ENCODE measurements around the gene HMBS.
"Not testable (repeated sequence)": the region's sequence is repeated elsewhere in the genome, so short reads cannot be mapped to it uniquely, and the experiment has no call there.

Gene HMBS

DNA sequence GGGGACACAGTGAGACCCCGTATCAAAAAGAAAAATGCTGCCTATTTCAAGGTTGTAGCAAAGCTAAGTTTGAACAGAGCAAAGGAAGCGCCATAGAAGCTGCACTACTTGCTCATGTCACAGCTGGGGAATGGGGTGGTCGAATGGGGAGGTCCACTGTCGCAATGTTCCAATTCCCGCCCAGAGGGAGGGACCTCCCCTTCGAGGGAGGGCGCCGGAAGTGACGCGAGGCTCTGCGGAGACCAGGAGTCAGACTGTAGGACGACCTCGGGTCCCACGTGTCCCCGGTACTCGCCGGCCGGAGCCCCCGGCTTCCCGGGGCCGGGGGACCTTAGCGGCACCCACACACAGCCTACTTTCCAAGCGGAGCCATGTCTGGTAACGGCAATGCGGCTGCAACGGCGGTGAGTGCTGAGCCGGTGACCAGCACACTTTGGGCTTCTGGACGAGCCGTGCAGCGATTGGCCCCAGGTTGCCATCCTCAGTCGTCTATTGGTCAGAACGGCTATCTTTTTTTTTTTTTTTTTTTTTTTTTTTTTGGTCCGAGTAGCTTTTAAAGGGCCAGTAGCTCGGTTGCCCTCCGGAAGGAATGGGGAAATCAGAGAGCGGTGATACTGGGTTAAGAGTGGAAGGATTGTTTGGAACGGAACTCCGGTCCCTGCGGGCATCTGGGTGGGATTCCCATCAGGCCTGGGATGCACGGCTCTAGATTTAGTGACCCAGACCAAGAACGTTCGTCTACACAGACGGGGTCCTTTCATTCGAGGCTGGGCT is at the start of gene HMBS:
HMBS (plus strand) TSS at position 219 of the 774 bp plus-strand sequence; CDS start at position 372, 153 bp downstream.
- H3K9ac ChIP-seq (ENCODE audit: low read depth, low read length) = peak within 1 kb of the TSS; percentile 99
- no peaks in the 10 kb centered on the region for H3K9me3 ChIP-seq (ENCODE audit: control insufficient read depth, insufficient read depth, low read length)
- H3K36me3 ChIP-seq (ENCODE audit: insufficient read depth, low read length) = no peaks in the 10 kb centered on the region; the same call in 1 of the 2 replicates
- no peaks in the 10 kb centered on the region for H3K4me1 ChIP-seq (ENCODE audit: insufficient read depth, low read length)

DNA sequence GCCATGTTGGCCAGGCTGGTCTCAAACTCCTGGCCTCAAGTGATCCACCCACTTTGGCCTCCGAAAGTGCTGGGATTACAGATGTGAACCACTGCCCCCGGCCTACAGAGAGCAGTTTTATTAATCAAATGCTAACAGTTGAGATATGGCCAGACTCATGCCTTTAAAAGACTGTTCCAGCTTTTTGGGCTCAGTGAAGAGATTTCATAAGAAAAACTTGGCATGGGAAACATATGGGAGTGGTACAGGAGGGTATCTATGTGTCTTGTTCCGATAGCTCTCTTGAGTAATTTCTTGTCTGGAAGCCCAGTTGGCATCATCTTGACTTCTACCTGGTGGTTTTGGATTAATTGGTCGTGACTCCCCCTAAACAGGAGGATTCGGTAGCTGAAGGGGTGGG is 45.8 kb upstream of the HMBS start:
- H3K9ac ChIP-seq (ENCODE audit: low read depth, low read length) = no peak overlapping the region
- H3K36me3 ChIP-seq (ENCODE audit: insufficient read depth, low read length) = no peaks in the 10 kb centered on the region
- H3K9me3 ChIP-seq (ENCODE audit: control insufficient read depth, insufficient read depth, low read length) = no peaks in the 10 kb centered on the region
- peaks cover 10% of the 10 kb centered on the region for H3K4me1 ChIP-seq (ENCODE audit: insufficient read depth, low read length)

DNA sequence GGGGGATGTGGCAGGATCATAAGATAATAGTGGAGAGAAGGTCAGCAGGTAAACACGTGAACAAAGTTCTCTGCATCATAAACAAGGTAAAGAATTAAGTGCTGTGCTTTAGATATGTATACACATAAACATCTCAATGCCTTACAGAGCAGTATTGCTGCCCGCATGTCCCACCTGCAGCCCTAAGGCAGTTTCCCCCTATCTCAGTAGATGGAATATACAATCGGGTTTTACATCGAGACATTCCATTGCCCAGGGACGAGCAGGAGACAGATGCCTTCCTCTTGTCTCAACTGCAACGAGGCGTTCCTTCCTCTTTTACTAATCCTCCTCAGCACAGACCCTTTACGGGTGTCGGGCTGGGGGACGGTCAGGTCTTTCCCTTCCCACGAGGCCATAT is 45.2 kb upstream of the HMBS start:
- peaks cover 10% of the 10 kb centered on the region for H3K4me1 ChIP-seq (ENCODE audit: insufficient read depth, low read length)
- not testable (repeated sequence) for H3K36me3 ChIP-seq (ENCODE audit: insufficient read depth, low read length); H3K9ac ChIP-seq (ENCODE audit: low read depth, low read length); H3K9me3 ChIP-seq (ENCODE audit: control insufficient read depth, insufficient read depth, low read length)

DNA sequence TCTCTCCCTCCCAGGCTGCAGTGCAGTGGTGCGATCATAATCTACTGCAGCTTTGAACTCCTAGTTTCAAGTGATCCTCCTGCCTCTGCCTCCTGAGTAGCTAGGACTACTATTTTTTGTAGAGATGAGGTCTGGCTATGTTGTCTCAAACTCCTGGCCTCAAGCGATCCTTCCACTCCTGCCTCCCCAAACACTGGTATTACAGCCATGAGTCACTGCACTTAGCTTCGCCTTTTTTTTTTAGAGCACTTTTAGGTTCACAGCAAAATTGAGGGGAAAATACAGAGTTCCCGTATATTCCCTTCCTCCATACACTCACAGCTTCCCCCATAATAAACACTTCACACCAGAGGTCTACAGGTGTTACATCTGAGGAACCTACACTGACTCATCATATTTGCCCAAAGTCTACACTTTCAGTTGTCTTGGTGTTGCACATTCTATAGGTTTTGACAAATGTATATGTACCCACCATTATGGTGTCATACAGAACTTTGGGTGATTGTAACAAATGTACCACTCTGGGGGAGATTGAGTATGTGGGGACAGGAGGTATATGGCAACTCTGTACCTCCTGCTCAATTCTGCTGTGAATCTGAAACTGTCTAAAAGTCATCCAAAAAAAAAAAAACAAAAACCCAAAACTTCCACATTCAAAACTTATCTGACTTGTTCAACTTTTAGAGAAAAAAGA is 42.7 kb upstream of the HMBS start:
- peaks cover 10% of the 10 kb centered on the region for H3K4me1 ChIP-seq (ENCODE audit: insufficient read depth, low read length)
- peaks cover 6% of the 10 kb centered on the region; the same call in 1 of the 2 replicates for H3K36me3 ChIP-seq (ENCODE audit: insufficient read depth, low read length)
- H3K9ac ChIP-seq (ENCODE audit: low read depth, low read length) = no peak overlapping the region
- H3K9me3 ChIP-seq (ENCODE audit: control insufficient read depth, insufficient read depth, low read length) = no peaks in the 10 kb centered on the region

DNA sequence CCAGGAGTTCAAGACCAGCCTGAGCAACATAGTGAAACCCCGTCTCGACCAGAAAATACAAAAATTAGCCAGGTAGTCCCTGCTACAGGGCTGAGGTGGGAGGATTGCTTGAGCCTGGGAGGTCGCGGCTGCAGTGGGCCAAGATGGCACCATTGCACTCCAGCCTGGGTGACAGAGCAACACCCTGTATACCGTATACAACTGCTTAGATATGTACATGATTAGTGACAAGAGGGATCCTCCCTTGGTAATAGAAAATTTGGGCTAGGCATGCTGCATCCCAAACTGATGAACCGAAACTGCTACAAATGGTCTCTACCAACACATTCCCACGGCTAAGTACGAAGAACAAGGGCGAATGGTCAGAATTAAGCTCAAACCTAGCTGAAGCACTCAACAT is 41.8 kb upstream of the HMBS start:
- no peaks in the 10 kb centered on the region for H3K9me3 ChIP-seq (ENCODE audit: control insufficient read depth, insufficient read depth, low read length)
- peaks cover 10% of the 10 kb centered on the region for H3K4me1 ChIP-seq (ENCODE audit: insufficient read depth, low read length)
- no peak overlapping the region for H3K9ac ChIP-seq (ENCODE audit: low read depth, low read length)
- H3K36me3 ChIP-seq (ENCODE audit: insufficient read depth, low read length) = peaks cover 11% of the 10 kb centered on the region

DNA sequence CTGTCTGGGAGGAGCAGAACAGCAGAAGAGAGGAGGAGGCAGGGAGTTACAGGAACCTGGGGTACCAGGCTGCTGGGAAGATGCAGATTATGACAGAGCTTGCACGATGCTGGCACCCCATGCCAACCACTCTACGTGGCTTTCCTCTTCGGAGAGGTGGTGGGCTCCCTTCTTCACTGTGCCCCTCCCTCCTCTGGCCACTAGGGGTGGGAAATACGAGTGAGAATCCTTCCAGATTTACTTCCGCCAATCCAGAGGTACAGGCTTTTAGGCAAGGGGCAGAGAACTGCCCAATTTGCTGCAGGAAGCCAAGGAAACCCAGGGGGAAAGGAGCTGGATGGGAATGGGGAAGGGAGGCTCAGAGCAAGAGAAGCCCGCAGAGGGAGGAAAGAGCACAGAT is 40.0 kb upstream of the HMBS start:
- Histone ChIP-seq H3K36me3 (ENCODE audit: insufficient read depth, low read length) (peaks cover 27% of the 10 kb centered on the region), H3K4me1 (ENCODE audit: insufficient read depth, low read length) (peaks cover 4% of the 10 kb centered on the region; the same call in 1 of the 2 replicates), H3K9me3 (ENCODE audit: control insufficient read depth, insufficient read depth, low read length) (no peaks in the 10 kb centered on the region), H3K9ac (ENCODE audit: low read depth, low read length) (no peak overlapping the region)

DNA sequence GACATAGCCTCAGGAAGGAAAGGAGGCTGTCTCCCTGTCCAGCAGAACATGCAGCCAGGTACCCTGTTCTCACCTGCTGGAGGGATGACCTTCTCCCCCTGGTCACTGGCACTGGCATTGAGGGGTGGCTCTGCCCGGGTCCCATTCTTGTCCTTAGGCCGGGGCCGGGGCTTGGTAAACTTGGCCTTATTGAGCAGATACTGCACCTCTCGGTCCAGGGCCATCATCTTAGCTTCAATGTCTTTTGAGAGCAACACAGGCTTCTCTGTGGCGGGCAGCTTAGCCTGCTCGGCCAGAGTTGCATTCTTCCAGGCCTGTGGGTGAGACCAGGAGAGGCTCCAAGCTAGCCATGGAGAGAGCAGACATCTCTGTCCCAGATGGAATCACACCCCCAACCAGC is 38.2 kb upstream of the HMBS start:
- no peak overlapping the region for H3K9ac ChIP-seq (ENCODE audit: low read depth, low read length)
- no peaks in the 10 kb centered on the region; the same call in 1 of the 2 replicates for H3K4me1 ChIP-seq (ENCODE audit: insufficient read depth, low read length)
- peaks cover 40% of the 10 kb centered on the region for H3K36me3 ChIP-seq (ENCODE audit: insufficient read depth, low read length)
- H3K9me3 ChIP-seq (ENCODE audit: control insufficient read depth, insufficient read depth, low read length) = no peaks in the 10 kb centered on the region

DNA sequence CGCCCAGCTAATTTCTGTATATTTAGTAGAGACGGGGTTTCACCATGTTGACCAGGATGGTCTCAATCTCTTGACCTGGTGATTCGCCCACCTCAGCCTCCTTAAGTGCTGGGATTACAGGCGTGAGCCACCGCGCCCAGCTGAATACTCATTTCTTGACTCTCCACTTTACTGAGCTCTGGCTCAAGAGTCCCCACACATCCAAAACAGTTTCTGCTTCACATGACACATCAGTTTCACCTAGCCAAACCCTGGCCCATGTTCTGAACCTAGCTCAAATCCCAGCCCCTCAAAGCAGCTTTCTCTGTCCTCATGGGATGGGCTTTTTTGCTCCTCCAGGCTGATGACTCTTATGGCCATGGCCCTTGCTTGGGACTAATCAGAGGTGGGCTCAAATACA is 37.5 kb upstream of the HMBS start:
- no peaks in the 10 kb centered on the region for H3K9me3 ChIP-seq (ENCODE audit: control insufficient read depth, insufficient read depth, low read length)
- H3K36me3 ChIP-seq (ENCODE audit: insufficient read depth, low read length) = peaks cover 40% of the 10 kb centered on the region
- no peaks in the 10 kb centered on the region for H3K4me1 ChIP-seq (ENCODE audit: insufficient read depth, low read length)
- H3K9ac ChIP-seq (ENCODE audit: low read depth, low read length) = no peak overlapping the region

DNA sequence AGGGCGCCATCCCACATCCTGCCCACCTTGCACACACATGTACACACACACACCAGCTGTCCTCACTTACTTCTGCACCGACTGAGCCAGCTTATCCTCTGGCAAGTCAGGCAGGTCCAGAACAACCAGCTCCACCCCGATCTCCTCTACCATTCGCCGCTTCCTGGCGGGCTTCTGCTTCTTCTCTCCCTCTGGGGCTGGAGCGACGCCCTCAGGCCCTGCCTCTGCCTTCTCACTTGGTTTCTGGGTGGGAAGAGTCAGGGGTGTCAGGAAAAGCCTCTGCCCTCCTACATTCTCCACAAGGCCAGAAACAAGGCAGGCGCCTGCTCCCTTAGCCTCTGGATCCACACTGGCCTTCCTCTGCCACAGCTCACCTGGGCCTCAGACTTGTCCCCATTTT is 36.0 kb upstream of the HMBS start:
- Histone ChIP-seq H3K4me1 (ENCODE audit: insufficient read depth, low read length) (no peaks in the 10 kb centered on the region), H3K9ac (ENCODE audit: low read depth, low read length) (no peak overlapping the region), H3K36me3 (ENCODE audit: insufficient read depth, low read length) (peaks cover 42% of the 10 kb centered on the region), H3K9me3 (ENCODE audit: control insufficient read depth, insufficient read depth, low read length) (no peaks in the 10 kb centered on the region)

DNA sequence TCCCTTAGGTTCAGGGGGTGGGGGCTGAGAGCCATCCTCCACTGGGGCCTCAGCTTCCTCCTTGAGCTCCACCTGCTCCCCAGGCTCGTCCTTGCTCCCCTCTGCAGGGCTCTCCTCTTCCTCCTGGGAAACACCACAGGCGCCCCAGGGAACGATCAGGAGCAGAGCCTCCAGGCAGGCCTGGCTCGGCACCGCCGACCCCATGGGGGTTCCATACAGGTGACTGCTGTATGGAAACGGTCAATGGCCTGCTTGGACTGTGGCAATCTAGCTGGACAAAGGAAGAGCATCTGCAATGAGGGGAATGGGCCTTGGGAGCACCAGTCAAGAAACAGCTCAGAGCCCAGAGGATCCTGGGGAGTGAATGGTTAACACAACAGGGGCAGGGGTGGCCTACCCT is 35.6 kb upstream of the HMBS start:
- Histone ChIP-seq H3K4me1 (ENCODE audit: insufficient read depth, low read length) (no peaks in the 10 kb centered on the region), H3K9ac (ENCODE audit: low read depth, low read length) (no peak overlapping the region), H3K9me3 (ENCODE audit: control insufficient read depth, insufficient read depth, low read length) (no peaks in the 10 kb centered on the region), H3K36me3 (ENCODE audit: insufficient read depth, low read length) (peaks cover 47% of the 10 kb centered on the region)

DNA sequence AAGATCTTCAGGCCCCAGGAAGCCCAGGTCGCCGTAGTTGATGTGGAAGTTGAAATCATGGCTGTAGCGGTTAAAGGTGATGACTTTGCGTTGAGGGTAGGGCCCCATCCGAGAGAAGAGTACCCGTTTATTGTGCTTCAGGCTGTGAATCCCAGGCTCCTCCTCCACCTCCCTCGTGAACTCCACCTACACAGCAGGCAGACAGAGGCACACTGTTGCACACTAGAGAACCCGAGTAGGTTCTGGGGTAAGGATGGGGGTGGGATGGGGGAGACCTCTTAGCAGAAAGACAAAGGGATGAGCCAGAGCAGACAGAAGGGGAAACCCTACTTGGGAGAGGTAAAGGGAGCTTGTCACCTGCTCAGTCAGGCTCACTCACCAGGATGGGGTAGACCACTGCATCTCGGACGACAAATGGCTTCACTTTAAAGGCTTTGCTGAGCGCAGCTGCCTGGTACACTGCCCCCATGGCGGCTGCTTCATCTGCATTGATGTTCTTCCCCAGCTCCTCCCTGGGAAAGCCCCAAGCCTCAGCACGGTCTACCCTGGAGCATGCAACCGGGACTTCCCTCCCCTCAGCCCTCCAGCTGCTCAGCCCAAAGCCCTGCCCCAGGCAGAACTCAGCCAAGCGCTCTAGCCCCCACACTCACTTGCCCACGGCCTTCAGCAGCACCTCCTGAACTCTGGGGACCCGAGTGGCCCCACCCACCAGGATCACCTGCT is 33.1 kb upstream of the HMBS start:
- Histone ChIP-seq H3K4me1 (ENCODE audit: insufficient read depth, low read length) (peaks cover 4% of the 10 kb centered on the region; the same call in 1 of the 2 replicates), H3K9ac (ENCODE audit: low read depth, low read length) (no peak overlapping the region), H3K9me3 (ENCODE audit: control insufficient read depth, insufficient read depth, low read length) (no peaks in the 10 kb centered on the region), H3K36me3 (ENCODE audit: insufficient read depth, low read length) (peaks cover 52% of the 10 kb centered on the region)

DNA sequence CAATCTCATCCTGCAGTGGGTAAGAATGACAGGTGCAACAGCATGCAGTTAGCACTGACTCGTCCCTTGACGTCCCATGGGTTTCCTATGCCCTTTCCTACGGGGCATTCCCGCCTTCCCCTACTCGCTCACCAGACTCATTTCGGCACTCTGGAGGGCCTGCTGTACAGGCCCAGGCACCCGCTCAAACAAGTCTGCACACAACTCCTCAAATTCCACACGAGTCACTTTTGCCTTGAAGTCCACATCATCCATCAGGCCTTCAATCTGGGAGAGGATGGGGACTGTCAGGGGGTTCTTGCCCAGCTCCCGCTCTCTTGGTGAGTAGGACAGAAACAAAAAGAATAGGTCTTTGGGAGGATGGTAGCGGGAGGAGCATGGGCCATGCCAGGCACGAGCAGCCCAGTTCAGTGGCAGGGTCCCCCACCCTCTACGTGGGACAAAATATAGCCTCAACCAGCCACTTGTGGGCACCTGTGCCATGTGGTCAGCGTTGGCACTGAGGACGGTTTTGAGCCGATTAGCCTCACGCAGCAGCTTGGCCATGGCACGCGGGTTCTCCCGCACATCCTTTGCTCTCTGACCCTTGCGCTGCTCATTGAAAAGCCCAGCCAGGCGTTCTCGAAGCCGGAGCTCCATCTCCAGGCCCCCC is 32.4 kb upstream of the HMBS start:
- Histone ChIP-seq H3K9ac (ENCODE audit: low read depth, low read length) (no peak overlapping the region), H3K9me3 (ENCODE audit: control insufficient read depth, insufficient read depth, low read length) (no peaks in the 10 kb centered on the region), H3K4me1 (ENCODE audit: insufficient read depth, low read length) (peaks cover 4% of the 10 kb centered on the region; the same call in 1 of the 2 replicates), H3K36me3 (ENCODE audit: insufficient read depth, low read length) (peaks cover 50% of the 10 kb centered on the region)

DNA sequence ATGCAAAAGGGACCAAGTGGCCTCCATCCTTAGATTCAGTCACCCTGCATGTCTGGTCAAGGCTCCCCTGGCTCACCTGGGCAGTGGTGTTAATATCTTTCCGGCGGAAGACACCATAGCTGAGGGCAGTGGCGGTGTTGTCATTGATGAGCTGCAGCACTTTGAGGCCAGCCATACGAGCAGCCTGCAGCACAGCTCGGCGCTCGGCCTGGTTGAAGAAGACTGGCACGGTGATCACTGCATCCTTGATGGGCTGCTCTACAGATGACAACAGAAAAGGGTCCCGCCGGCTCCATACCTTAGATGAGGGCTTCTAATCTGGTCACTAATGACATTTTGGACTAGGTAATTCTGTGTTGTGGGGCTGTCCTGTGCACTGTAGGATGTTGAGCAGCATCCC is 30.3 kb upstream of the HMBS start:
- H3K4me1 ChIP-seq (ENCODE audit: insufficient read depth, low read length) = peaks cover 4% of the 10 kb centered on the region; the same call in 1 of the 2 replicates
- no peaks in the 10 kb centered on the region for H3K9me3 ChIP-seq (ENCODE audit: control insufficient read depth, insufficient read depth, low read length)
- H3K9ac ChIP-seq (ENCODE audit: low read depth, low read length) = no peak overlapping the region
- peaks cover 32% of the 10 kb centered on the region for H3K36me3 ChIP-seq (ENCODE audit: insufficient read depth, low read length)

DNA sequence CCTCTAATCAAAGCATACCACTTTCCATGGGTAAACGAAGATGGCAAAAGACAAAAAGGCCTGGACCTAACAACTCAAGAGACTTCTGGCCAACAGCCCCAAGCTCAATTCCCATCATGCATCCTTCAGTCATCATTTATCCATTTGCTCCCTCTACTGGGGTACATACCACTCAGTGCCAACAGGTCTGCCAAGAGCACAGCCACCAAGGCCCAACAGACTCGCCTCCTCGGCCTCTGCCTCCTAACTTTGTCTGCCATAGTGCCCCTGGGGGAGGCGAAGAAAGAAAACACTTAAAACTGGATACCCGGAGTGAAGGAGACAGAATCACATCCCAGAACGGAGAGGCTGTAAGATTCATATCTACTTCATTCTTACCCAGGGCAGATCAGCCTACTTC is 28.8 kb upstream of the HMBS start:
- peak overlapping the region; percentile 96; the same call in 1 of the 2 replicates for H3K9ac ChIP-seq (ENCODE audit: low read depth, low read length)
- H3K9me3 ChIP-seq (ENCODE audit: control insufficient read depth, insufficient read depth, low read length) = no peaks in the 10 kb centered on the region
- peaks cover 4% of the 10 kb centered on the region; the same call in 1 of the 2 replicates for H3K4me1 ChIP-seq (ENCODE audit: insufficient read depth, low read length)
- H3K36me3 ChIP-seq (ENCODE audit: insufficient read depth, low read length) = peaks cover 19% of the 10 kb centered on the region
